Stimulated activated CD4-positive, alpha-beta T cell treated with anti-CD3 and anti-CD28 coated beads, Interleukin-4, amount 100 ng/mL, for 4 hours (primary cell): ENCODE data around the gene NPB.
"Not testable (repeated sequence)": the region's sequence is repeated elsewhere in the genome, so short reads cannot be mapped to it uniquely, and the experiment has no call there.

Source experiments
- DNase-seq, 2 experiments: peaks; one replicate each; pipeline ENCODE4 v3.0.0-alpha.2; 2020

Gene NPB

GRCh38 chr17:81912441-81913309, 10.6 kb downstream of the NPB start:
- no peak for DNase-seq

GRCh38 chr17:81913394-81914102, 11.5 kb downstream of the NPB start:
- no peak for DNase-seq

- no peak for DNase-seq
Observed at GRCh38 chr17:81914103-81914850, 12.2 kb downstream of the NPB start.

GRCh38 chr17:81915331-81915730, 13.3 kb downstream of the NPB start:
- DNase-seq = no peak

- DNase-seq = no peak
Observed at GRCh38 chr17:81916234-81917001, 14.4 kb downstream of the NPB start.

GRCh38 chr17:81917565-81918332, 15.7 kb downstream of the NPB start, which contains the start of gene SIRT7:
TSS of gene SIRT7 (minus strand) at chr17:81918176. CDS start at chr17:81918131, 45 bp downstream.
- DNase-seq = peak; percentile 79 to 80

GRCh38 chr17:81918333-81918669, 16.3 kb downstream of the NPB start:
- DNase-seq = not testable (repeated sequence)

- no peak for DNase-seq
Observed at GRCh38 chr17:81918832-81919545, 17.0 kb downstream of the NPB start.

- DNase-seq = no peak
Observed at GRCh38 chr17:81920612-81921536, 18.8 kb downstream of the NPB start.

GRCh38 chr17:81921537-81921862, 19.5 kb downstream of the NPB start:
- DNase-seq = no peak

- DNase-seq = no peak
Observed at GRCh38 chr17:81921996-81922565, 20.0 kb downstream of the NPB start.

GRCh38 chr17:81922566-81923301, 20.7 kb downstream of the NPB start:
- DNase-seq = no peak

- DNase-seq = no peak
Observed at GRCh38 chr17:81923302-81924260, 21.5 kb downstream of the NPB start.

GRCh38 chr17:81924557-81925532, 22.8 kb downstream of the NPB start:
- no peak for DNase-seq

GRCh38 chr17:81925860-81926450, 23.9 kb downstream of the NPB start:
- no peak for DNase-seq
